ENCODE data around the gene FZD4.
"Not testable (repeated sequence)": the region's sequence is repeated elsewhere in the genome, so short reads cannot be mapped to it uniquely, and the experiment has no call there.

FZD4 gene

GRCh38 chr11:86955361-86956120 lies at the start of gene FZD4:
Gene FZD4 (minus strand): TSS chr11:86955395. CDS start chr11:86955085, 310 bp downstream.
- DNase-seq: peak; percentile 47

DNA sequence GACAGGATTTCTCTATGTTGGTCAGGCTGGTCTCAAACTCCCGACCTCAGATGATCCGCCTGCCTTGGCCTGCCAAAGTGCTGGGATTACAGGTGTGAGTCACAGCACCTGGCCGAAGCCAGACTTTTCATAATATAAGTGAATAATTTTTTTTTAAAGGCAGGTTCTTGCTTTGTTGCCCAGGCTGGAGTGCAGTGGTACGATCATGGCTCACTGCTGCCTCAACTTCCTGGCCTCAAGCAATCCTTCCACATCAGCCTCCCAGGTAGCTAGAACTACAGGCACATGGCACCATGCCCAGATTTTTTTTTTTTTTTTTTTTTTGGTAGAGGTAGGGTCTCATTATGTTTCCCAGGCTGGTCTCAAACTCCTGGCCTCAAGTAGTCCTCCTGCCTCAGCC lies 49.1 kb upstream of the FZD4 start:
- not testable (repeated sequence) for DNase-seq

- no peak for DNase-seq
Observed at GRCh38 chr11:87002918-87003317, 47.7 kb upstream of the FZD4 start.

GRCh38 chr11:86999859-87000753 lies 44.9 kb upstream of the FZD4 start:
- no peak for DNase-seq

DNA sequence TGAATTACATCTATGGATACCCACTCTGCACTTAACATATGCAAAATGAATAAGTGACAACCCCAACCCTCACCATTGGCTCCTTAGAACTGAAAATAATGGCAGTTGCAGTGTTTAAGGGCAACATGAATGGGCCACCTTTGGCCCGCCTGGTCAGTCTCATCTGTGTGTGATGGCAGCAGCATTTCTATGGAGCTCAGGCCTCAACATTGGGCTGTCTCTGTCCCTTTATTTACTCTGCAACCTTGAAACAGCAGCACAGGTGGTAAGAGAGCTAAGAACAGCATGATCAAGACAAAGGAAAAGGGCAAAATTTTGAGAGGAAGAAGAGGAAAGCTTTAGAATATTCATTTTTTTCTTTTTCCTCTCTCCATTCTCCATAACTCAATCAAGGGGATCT lies 44.2 kb upstream of the FZD4 start:
- no peak for DNase-seq

DNA sequence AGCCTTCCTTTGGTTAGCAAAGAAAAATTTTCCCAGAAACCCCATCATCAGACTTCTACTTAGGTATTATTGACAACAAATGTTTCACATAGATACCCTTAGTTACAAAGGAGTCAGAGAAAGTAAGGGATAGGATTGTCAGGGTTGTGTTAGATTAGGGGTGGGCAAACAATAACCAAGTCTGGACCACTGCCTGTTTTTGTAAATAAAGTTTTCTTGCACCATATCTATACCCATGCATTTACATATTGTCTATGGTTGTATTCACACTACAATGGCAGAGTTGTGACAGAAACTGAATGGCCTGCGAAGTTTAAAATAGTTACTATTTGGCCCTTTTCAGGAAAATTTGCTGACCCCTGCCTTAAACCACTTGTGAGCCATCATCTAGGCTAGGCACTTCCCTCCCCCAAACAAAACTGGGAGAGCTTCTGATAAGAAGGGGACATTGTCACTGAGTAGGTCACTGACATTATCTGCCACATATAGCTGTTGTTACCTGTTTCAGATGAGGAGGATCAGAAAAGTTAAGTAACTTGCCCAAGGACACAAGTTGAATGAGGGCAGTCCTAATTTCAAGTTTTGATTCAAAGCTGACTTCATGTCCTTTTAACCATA lies 41.9 kb upstream of the FZD4 start:
- DNase-seq: no peak

GRCh38 chr11:86993031-86993430 lies 37.8 kb upstream of the FZD4 start:
- DNase-seq: no peak

DNA sequence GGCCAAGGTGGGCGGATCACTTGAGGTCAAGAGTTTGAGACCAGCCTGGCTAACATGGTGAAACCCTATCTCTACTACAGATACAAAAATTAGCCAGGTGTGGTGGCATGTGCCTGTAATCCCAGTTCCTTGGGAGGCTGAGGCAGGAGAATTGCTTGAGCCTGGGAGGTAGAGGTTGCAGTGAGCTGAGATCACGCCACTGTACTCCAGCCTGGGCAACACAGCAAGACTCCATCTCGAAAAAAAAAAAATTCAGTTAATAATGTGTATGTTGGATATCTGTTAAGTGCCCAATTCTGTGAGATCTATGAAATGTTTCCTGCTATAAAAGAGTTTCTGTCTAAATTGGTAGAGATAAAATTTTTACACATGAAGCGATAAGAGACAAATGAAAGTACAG lies 37.1 kb upstream of the FZD4 start:
- not testable (repeated sequence) for DNase-seq

DNA sequence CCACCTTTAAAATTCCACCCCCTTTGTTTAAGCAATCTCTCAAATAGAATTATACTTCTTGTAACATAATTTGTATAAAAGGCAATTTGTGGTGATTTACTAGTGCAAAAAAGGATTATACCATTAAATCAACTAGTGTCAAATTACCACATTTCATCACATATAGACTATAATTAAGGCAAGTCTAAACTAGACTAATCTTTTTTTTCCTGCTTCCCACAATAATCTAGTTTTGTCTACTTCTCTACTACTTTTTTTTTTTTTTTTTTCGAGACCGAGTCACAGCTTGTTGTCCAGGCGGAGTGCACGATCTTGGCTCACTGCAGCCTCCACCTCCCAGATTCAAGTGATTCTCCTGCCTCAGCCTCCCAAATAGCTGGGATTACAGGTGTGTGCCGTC lies 36.1 kb upstream of the FZD4 start:
- no peak for DNase-seq

GRCh38 chr11:86990515-86990914 lies 35.3 kb upstream of the FZD4 start:
- DNase-seq: no peak

DNA sequence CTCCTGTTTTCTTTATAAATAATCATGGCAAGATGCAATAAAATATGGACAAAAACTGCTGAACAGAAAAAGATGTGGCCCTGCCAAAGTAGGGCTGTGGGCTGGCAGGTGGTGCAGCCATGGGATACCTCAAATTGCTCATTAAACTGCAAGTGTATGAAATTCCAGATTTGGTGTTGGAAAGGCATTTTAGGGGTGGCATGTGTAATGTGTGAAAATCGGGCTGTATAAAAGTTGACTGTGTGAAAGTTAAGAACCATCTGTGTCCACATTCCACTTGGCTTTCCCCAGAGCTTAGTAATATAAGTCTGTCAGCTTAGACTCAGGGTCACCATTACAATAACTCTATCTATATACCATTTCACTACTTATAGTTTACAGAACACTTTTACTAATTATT lies 34.8 kb upstream of the FZD4 start:
- DNase-seq: no peak

GRCh38 chr11:86988351-86988881 lies 33.2 kb upstream of the FZD4 start:
- DNase-seq: no peak

GRCh38 chr11:86987679-86988078 lies 32.5 kb upstream of the FZD4 start:
- DNase-seq: no peak

GRCh38 chr11:86984701-86985100 lies 29.5 kb upstream of the FZD4 start:
- DNase-seq: no peak

DNA sequence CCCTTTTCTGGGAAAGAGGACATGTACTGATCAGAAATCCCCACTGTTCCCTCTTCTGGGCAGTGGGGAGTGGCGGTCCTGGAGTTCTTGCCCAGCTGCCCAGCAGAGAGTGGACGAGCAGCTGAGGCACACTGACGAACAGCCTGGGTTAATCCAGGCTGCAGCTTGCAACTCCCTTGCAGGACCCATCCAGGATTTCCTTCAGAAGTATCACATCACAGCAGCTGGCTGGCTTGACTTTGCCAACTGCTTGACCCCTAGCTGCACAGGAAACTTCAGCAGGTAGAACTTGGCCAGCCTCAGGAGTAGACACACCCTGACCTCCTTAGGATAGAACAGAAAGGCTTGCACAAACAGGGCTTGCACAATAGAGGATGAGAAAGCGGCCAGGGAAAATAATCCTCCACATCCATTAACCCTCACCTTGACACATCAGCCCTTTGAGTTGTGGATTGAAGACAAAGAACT lies 27.9 kb upstream of the FZD4 start:
- no peak for DNase-seq

DNA sequence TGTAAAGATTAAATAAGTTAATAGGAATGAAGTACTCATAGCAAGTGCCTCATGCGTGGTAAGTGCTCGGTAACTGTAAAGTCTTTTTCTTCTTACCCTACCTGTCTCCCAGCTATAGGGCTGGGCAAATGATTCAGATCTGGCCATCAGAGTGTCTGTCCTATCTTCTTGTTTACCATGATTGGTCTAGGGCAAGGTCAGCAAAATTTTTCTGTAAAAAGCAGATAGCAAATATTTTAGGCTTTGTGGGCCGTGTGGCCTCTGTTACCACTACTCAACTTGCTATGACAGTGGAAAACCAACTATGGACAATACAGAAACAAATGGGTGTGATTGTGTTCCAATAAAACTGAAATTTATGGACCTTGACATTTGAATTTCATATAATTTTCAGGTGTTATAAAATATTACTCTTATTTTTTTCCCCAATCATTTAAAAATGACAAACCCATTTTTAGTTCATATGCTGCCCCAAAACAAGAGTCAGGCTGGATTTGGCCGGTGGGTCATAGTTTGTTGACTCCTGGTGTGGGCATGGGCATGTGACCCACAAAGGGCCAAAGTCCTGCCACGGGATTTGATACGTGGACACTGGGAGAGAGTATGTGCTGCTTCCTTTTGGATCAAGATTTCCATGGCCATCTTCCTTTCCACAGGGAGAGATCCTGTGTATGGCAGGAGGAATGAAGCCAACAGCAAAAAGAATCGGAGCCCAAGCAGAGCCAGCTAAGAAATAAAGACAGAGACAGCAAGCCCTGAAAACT lies 26.8 kb upstream of the FZD4 start:
- DNase-seq: no peak

- no peak for DNase-seq
Observed at GRCh38 chr11:86980086-86980796, 25.0 kb upstream of the FZD4 start.

DNA sequence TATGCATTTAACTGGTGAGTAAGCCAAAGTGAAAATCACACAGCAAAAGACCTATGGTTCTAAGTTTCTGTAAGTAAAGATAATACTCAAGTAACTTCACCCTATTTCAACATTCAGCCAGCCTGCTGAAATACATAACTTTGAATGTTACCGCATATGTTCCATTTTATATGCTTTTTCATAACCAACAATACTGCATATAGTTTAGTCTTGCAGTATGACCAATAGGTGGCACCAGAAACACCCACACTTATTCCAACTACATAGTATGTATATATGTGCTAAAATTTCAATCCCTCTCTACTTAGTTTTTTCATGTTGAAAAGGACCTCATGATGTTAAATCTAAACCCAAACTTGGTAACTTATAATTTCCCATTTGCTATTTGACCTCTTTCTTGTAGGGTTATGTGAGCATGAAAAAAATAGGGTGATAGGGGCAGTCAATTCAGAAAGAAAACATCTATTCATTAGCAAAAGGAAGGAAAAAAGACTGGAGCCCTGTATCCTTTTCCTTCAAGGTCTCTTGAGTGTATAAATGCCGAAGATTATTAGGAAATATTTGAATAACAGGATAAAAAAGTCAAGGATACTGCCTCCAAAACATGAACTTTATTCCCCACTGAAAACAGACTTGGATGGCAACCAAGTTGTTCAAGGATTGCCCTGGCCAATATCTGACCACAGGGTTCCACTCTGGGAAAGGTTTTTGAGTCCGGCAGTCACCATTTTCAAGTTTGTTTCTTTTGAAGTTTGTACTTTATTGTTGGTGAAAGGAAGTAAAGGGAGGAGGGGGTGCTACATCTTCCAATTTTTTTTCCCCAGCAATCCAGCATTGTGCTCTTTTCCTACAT lies 23.8 kb upstream of the FZD4 start:
- DNase-seq: no peak

DNA sequence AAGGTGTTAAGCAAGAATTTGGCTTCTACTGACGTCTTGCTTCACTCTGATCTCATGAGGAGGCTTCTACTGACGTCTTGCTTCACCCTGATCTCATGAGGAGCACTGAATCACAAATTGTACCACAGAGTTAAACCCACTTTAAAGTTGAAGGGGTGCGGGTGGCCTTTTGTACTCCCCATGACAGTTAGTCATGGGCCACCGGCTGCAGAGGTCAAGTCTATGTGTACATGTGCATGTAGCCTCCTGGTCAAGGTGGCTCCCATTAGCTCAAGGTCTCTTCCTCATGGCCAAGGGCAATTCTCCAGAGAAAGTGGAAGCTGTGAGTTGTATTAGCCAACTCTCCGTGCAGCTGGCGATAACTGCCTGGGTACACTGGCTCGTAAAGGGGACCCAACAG lies 23.1 kb upstream of the FZD4 start:
- DNase-seq: no peak

DNA sequence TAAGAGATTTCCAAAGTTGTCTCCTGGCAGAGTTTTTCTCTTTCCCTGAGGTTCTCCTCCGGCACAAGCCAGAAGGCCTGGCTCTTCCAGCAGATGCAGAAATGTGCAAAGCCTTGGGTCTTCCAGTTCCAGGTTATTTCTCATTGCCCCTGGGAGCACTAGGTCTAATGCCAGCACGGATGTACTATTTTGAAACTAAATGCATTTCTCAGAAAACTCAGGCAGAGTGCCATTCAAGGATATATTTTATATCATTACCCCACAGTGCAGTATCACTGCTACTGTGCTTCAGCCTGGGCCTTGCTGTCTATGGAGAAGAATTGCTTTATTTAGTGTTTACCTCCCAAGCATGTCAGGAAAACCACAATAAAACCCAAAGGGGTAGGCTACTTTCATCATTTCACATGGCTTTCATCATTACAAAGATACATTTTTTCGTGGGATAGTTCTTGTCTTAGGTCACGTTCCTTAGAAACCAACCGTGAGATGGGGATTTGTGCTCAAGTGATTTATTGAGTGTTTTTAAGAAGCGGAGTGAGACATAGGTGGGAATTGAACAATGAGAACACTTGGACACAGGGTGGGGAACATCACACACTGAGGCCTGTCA lies 22.4 kb upstream of the FZD4 start:
- DNase-seq: no peak
